NCI-H345 (cell line): ENCODE results near the gene CFAP251.
"Not testable (repeated sequence)": the region's sequence is repeated elsewhere in the genome, so short reads cannot be mapped to it uniquely, and the experiment has no call there.

Experiments used
- DNase-seq: peaks from one replicate; lab custom pipeline; 2025; lab: John Stamatoyannopoulos, UW

The CFAP251 gene

DNA sequence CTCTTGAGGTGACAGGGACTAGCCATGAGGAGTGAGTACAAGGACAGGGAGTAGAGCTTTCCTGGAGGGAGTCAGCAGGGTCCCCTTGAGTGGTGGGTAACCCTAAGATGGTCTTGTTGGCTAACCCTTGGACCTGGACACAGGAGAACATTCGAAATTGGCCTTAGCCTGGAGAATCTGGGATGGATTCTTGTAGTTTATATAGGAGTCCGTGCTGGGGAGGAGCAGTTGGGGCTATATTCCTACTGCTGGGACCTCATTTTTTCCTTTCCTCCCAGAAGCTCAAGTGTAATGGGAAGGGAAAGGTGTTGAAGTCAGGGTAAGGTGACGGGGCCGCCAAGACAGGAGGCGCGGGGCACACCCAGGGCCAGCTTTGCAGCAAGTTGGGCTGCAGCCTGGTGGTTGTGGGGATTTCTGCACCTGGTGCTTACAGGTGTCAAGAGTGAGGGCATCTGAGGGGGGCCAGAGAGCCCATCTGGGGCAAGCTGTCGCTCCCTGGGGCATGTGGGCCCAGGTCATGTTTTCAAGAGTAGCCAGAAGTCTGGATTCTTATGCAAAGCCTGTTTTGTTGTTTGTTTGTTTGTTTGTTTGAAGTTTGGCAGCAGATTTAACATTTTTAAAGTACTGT, 108.4 kb downstream of the CFAP251 start:
- DNase-seq = no peak

DNA sequence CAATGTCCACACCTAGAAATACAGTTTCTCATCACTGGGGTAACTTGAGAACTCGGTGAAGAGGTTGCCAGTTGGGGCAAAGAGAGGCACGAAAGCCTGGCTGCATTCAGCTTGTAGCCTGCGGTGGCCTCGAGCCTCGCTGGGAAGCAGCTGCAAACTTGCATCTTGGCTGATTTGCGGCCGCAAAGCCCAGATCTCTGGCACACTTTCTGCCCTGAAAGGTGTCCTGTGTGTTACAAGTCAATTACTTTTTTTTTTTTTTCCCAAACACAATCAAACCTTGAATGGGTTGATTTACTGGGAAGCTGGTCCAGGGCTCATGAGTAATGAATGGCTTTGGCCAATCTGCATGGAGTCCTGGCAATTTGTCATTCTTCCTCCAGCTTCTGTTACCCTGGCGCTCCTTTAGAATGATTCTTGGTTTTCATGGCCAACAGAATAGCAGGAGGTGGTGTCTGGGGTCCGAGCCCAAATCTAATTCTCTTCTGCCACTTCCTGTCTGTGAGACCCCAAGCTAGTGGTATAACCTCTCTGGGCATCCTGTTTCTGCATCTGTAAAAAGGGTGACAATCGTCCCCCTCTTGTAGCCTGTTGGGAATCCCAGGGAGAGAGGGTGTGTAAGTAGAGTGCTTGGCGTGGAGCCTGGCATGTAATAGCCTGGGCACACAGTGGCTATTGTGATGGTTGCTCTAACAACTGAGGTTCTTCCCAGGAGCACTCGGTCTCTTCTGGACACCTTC, 109.9 kb downstream of the CFAP251 start:
- DNase-seq = peak; percentile 18

DNA sequence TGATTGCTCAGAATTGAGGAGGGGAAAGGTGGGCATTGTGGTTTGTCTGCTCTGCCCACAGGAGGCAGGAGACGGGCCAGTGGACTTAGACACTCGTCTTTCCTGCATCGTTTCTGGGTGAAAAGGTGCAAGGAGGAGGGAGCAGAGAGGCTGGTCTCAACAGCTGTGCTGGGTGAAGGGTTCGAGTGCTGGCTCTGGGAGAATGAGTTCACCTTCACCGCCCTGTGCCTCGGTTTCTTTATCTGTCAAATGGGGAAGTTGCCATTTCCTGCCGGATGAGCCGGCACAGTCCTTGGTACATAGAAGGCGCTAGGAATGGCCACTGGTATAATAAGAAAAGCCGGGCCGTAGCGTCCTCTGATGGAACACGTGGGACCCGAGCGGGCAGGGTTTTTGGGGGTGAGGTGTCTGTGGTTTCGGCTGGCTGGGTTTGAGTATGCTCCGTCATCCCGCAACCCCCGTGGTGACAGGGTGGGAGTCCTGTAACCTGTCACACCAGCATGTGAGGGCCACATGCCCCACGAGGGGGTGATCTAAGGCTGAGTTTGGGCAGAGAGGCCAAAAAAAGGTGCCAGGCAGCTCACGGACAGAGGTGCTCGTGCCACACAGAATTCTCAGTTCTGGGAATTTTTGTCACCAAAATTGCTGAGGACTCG, 110.6 kb downstream of the CFAP251 start:
- no peak for DNase-seq

DNA sequence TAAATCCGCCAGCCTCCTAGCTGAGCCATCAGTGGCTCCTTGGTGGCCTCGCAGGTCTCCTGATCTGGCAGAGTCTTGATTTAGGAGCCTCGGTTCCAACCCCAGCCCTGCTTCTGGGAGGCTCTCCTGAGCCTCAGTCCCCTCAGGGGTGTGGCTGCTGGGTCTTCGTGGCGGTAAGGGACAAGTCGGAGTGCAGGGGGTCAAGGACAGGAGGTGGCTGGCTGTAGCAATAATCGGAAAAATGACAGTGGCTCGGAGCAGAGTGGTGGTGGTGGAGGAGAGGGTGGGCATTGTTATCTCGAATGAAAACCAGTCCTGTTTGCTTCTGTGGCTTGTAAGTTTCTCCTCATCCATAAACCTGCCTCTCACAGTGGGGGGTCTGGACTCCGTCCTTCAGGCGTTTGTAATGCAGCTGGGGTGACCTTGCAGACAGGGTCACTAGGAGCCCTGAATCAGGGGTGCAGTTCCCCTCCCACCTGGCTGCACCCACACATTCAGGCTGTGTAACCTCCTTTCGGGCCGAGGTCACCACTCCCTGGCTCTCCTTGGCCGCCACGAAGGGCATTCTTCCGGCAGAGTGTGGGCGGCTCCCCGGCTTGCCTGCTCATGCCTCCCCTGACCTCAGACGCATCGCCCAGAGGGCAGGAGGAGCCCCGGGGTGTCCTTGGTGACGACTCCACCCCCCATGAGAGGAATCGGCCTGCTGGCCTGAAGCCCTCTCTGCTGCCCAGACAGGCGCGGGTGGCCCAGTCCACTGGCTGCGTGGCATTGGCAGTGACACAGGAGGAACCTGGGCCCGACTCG, 111.4 kb downstream of the CFAP251 start:
- DNase-seq = no peak

DNA sequence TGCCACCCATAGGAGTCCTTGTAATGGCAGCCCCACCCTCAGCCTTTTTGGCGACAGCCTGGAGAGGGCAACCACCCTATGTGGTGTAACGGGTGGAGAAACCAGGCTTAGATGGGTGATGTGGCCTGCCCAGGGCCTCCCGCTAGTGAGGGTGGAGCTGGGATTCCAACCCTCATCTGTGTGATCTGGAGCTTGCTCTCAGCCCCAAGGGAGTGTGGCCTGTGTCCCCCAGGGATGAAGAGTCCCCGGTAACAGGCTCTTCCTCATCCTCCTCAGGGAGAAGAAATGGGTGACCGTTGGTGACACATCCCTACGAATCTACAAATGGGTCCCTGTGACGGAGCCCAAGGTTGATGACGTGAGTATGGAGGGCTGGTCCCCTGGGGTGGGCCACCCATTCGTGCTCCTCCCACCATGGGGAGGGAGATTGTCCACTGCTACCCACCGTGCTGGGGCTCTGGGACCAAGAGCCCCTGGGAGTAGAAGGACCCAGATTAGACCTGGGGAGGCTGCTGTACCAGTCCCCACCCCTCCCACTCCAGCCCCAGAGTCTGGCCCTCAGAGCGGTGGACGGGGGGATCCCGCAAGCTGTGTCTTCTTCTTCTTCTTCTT, 112.1 kb downstream of the CFAP251 start:
- no peak for DNase-seq

DNA sequence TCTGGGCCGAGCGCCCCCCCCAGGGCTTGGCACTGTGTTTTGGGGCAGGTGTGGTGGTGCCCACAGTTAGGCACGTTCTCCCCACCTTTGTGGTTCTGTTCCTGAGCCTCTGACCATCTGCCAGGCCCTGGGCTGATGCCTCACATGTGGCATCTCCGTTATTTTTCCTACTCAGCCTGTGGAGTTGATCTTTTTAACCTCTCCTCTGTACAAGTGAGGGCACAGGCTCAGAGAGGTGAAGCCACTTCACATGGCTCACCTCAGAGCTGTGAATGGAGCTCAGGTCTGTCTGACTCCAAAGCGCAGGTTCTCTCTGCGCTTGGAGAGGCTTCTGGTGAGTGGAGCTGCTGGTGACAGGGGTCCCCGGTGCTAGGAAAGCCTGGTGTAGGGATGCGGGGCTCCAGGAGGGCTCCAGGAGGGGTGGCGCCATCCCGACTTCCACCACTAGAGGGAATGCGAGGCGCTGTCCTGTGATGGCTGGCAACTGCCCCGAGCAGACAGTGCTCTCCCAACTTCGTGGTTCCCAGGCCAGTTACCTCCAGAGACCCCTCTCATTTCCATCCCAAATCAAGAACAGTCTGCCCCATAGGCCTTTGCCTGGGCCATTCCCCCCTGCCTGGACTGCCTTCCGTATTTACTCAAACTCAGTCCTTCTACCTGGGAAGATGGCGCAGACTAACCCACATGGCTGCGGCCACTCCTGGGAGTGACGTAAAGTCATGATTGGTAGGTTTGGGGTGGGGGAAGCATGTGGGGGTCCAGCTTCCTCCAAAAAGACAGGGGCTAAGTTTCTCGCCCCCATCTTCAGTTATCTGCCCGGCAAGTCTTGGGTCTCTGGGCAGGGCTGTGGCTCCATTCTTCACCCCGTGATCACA, 113.2 kb downstream of the CFAP251 start:
- peak; percentile 7 for DNase-seq

DNA sequence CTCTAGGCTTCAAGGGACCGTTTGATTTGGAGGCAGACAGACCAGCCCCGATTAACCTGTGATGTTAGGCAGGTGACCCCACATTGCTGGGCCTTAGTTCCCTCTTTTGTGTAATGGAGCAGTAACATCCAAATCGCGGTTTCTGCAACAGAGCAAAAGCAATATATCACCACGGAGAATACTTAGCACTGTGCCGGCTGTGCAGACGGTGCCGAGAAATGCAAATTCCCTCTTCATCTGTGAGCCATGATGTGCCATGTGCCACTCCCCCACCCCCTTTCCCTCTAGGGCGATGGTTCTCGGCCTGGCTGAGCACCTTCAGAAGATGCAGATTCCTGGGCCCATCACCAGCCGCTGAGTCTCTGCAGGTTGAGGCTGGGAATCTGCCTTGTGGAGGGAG, 114.2 kb downstream of the CFAP251 start:
- DNase-seq = no peak

DNA sequence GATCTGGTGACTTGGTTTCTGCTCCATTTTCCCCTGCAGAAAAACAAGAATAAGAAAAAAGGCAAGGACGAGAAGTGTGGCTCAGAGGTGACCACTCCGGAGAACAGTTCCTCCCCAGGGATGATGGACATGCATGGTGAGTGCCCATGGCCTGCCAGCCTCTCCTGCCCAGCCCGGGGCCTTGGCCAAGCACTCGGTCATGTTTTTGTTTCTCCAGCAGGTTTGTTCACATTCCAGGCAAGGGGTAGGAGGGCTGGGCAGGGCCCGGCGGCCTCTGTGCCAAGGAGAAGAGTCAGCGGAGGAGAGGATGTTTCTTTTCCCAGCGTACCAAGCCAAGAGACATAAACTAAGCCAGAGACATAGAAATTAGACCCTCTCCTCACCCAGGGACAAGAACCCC, 116.9 kb downstream of the CFAP251 start:
- no peak for DNase-seq

DNA sequence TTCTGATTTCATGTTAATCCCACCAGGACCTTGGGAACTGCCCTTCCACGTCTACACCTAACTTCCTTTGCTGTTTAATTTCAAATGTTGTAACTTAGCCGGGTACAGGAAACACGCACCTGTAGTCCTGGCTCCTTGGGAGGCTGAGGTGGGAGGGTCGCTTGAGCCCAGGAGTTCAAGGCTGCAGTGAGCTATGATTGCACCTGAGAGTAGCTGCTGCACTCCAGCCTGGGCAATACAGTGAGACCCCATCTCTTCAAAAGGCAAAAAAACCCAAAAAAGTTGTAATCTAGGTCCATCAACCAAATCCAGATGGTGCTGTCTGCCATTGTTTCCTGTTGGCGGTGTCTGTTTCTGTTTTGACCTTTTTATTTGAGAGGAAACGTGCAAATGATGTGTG, 117.8 kb downstream of the CFAP251 start:
- DNase-seq = no peak

DNA sequence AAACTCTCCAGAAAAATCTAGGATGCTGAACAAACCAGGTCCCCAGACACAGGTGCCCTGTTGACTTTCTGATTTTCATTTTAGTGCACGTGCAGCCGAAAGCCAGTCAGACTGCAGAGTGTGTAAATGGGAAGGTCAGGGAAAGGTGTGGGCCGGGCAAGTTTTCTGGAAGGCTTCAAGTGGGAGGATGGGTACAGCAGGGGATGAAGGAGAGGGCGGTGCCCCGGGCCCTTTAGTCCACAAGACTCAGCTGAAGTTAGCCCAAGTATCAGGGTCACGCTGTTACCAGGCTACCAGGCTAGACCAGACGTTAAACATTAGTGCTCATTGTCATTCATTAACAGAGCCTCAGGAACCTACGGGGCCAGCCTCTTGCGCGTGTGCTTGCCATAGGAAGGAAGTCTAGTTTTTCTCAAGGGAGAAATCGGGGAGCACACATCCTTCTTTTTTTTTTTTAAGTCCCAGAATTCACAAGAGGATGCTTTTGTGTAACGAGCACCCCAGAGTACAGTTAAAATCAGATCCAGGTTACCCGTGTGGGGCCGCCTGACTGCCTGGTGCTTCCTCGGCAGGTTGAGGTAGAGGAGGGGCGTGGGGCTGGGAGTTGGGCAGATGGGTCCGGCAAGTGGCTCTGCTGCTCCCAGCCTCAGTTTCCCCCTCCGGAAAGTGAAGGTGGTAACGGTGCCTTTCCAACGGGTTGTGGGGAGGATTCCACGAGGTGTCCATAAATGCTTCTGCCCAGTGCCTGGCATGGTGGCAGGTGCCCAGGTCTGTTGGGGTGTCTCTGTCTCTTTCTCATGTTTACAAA, 122.4 kb downstream of the CFAP251 start:
- no peak for DNase-seq

DNA sequence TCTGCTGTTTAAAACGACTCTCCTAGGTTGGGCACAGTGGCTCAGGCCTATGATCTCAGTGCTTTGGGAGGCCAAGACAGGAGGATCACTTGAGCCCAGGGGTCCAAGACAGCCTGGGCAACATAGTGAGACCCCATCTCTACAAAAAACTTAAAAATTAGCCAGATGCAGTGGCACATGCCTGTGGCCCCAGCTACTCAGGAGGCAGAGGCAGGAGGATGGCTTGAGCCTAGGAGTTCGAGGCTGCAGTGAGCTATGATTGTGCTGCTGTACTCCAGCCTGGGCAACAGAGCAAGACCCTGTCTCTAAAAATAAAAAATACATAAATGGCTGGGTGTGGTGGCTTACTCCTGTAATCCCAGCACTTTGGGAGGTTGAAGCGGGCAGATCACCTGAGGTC, 123.1 kb downstream of the CFAP251 start:
- DNase-seq = not testable (repeated sequence)

DNA sequence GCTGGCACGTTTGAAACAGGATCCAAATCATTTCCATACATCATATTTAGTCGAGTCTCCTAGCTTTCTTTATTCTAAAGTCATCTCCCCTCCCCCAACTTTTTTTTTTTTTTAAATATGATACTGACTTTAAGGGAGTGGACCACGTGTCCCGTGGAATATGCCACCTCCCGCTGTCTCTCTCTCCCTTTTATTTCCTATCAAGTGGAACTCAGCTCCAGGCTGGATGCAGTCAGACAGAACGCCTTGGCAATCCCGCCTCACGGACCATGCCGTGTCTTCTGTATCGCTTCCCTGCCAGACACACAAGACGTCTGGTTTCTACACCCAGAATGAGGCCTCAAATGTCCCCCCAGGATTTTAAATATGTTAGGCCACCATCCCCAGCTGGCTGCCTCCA, 124.5 kb downstream of the CFAP251 start:
- DNase-seq = no peak

DNA sequence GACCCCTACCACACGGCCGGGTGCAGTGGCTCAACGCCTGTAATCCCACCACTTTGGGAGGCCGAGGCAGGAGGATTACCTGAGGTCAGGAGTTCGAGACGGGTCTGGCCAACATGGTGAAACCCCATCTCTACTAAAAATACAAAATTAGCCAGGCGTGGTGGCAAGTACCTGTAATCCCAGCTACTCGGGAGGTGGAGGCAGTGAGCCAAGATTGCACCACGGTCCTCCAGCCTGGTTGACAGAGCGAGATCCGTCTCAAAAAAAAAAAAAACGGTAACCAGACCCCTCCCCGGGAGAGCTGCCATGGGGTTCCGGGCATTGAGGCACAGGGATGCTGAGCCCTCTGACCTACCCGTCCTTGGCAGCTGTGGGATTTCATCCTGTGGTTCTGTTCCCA, 125.1 kb downstream of the CFAP251 start:
- DNase-seq = no peak

DNA sequence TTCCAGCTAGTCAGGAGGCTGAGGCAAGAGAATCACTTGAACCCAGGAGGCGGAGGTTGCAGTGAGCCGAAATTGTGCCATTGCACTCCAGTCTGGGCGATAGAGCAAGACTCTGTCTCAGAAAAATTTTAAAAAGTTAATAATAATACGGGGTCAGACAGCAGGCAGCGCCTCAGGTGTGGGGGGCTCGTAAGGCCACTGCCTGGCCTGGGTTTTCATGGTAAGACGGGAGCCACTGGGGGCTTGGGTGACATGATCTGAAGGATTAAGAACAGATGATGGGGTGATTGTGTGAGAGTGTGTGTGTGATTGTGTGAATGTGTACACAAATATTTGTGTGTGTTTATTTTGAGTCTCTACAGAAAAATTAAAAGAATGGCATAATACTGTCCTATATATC, 126.9 kb downstream of the CFAP251 start:
- DNase-seq = no peak

DNA sequence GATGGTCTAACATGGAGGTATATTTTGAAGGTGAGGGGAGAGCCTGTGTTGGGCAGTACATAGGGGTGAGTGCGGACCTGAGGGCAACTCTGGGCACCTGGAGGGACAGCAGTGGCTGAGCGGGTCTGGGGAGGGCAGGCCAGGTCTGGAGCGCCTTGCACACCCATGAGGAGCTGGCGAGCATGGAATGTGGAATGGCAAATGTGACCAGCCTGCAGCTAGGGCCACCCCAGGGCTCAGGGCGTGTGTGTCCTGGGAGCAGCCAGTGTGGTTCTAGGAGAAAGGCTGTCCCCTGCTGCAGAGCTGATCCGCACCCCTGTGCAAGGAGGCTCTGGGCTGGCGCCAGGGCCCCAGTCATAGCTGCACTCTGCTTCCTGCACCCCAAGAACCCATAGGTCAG, 127.8 kb downstream of the CFAP251 start:
- no peak for DNase-seq

DNA sequence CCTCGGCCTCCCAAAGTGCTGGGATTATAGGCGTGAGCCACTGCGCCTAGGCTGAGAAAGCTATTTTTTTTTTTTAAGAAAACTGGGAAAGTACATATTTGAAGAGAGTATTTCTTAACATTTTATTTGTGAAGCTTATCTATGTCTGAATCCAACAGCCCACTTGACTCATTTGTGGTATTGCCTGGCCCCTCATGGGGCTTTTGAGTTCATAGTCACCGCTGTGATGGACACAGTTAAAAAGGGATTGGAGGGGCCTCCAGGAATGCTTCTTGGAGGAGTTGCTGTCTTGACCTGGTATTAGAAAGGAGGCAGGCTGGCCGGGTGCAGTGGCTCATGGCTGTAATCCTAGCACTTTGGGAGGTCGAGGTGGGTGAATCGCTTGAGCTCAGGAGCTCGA, 129.8 kb downstream of the CFAP251 start:
- DNase-seq = no peak

DNA sequence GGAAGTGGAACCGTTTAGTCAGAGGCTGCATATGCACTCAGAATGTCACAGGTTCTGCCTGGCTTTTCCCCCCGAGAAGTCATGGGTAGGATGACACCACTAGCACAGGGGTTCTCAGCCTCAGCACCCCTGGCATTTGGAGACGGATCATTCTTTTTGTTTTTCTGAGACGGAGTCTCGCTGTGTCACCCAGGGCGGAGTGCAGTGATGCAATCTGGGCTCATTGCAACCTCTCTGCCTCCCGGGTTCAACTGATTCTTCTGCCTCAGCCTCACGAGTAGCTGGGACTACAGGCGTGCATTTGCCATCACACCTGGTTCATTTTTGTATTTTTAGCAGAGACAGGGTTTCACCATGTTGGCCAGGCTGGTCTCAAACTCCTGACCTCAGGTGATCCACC, 131.4 kb downstream of the CFAP251 start:
- DNase-seq = no peak

DNA sequence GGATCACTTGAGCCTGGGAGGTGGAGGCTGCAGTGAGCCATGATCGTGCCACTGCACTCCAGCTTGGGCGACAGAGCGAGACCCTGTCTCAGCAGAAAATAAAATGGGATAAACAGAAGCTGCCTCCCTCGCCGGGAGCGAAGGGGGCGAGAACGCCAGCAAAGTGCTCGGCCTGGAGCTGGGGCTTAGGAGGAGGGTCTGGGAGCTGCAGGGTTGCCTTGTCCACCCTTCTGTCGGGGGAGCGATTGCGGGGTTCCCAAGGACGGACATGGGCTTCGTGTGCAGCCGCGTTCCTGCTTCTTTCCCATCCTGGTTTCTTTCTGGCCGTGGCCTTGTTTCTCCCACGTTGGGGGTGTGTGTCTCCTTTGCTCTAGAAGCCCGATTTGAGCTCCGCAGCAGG, 132.3 kb downstream of the CFAP251 start:
- no peak for DNase-seq

DNA sequence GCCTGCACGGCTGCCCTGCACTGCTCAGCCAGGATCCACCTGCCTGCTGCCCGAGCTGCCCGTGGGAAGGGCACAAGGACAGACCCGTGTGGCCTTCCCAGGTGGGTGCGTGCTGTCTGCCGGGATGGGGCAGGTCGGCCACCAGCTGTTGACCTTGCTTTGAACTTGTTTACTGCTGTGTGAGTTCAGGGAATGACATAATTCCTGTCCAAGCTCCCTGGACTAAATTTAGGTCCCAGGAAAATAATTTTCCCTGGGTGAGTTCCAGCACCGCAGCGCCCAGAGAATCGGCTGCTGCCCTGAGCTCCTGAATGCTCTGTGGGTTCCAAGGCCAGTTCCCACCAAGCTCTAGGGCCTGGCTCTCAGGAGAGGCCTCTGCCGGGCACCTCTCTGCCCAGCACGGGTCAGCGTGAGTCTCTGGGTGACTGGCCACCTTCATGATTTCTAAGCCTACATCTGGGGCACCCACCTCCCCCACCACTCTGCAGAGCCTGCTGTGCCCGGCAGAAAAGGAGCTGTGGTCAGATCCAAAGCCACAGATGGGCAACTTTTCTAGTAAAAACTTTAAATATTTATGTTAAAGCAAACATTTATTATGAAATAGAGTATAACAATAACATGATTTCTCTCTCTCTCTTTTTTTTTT, 133.0 kb downstream of the CFAP251 start:
- no peak for DNase-seq

DNA sequence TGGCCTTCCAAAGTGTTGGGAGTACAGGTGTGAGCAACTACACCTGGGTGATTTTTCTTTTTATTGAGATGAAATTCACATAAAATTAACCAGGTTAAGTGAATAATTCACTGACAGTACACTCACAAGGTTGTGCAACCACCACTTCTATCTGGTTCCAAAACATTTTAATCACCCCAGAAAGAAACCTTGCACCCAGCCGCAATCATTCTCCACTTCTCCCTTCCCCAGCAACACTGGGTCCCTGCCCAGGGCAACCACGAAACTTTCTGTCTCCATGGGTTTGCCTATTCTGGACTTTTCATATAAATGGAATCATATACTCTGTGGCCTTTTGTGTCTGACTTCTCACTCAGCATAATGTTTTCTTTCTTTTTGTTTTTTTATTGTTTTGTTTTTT, 133.9 kb downstream of the CFAP251 start:
- no peak for DNase-seq
